ENCODE data around the gene MYCT1.

MYCT1 gene

DNA sequence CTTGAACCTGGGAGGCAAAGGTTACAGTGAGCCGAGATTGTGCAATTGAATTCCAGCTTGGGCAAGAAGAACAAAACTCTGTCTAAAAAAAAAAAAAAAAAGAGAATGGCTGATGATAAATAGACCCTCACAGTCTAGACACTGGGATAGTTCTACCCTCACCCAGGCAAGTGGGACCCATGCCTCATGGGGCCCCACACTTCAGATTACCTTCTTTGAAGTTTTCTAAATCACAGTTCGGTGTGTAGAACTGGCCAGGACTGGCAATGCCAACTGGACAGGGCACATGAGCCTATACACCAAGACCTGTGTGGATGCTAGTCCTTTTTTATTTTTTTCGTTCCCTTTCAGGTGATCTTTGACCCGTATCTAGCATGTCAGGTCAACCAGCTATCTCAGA is 28.6 kb downstream of the MYCT1 start:
- no peak for DNase-seq

DNA sequence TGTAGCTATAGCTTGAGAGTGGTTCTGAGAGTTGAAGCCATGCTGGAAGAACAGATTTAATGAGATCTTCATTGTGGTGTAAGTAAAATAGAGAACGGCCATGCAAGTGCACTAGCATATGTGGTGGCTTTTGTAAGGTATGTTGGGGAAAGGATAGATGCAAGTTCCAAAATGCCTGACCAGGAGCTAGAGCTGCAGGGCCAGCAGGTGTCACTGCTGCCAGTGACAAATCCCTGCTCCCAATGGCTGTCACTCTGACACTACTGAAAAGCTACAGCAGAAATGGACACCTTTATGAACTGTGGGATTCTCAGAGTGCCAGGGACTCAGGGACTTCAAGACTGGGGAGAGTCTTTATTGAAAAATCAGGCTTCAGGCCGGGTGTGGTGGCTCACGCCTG is 29.8 kb downstream of the MYCT1 start:
- no peak for DNase-seq

DNA sequence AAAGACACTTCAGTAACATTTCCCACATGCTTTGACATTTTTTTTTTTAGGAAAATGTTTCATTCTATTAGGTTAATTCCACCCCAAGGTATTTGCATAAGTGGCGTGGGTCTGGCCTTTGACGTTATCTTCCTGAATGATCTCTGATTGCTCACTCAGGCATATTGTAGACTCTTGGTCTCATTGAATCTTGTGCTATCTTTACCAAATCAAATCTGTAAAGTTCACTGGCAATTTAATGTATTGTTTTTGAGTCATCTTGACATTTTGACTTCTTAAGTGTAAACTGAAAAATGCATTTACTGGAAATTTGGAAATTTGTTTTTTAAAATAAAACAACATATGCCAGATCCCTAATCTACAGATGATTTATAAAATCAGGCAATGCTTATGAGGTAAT is 36.9 kb downstream of the MYCT1 start:
- DNase-seq: no peak

DNA sequence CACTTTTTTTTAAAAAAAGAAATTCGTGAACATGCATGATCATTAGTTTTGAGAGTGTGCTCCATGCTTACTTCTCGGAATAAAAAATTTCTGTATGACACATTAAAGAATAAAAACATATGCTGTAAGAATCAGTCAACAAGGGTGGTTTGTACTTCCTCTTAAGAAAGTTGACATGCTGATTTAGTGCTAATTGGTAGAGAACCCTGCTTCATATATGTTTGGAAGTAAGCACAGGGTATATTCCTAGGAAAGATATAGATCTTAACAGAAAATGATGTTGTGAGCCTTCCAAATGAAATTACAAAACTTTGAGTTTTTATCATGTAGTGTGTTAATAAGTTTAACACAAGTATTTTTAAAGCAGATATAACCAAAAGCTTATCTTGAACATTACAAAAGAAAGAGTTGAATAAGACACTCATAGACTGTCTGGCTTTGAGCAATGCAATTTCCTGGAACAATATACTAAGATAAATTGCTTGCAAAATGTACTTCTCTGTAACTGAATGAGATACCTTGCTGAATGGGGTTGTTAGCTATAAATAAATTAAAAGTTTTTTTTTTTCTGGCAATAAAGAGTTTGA is 39.1 kb downstream of the MYCT1 start:
- DNase-seq: no peak

DNA sequence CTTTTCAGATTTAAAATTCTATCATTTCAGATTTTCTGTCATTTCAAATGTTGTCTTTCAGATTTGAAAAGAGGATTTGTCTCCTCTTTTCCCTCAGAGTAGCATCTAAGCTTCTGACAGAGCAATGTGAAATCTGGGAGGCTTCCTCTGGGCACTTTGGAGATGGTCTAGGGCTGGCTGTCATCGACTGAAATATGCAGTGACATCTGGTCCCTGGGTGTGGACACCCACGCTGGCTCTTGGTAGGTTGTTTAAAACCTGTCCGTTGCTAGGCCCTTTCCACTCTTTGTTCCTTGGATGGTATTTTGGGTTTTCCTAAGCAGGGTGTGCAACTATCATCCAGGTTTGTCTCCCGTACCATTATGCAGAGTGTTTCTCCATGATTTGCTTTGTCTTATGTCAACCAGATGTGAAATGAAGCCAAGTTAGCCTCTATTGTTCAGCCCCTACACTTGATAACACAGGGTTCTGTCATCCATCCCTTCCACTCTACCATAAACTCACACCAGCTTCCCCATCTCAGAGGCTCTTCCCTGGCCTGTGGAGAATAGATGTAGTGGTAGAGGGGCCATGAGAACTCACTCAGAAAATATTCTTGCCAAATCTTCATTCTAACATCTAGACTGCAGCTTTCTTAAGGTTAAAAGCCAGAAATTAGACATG is 47.9 kb downstream of the MYCT1 start:
- no peak for DNase-seq

DNA sequence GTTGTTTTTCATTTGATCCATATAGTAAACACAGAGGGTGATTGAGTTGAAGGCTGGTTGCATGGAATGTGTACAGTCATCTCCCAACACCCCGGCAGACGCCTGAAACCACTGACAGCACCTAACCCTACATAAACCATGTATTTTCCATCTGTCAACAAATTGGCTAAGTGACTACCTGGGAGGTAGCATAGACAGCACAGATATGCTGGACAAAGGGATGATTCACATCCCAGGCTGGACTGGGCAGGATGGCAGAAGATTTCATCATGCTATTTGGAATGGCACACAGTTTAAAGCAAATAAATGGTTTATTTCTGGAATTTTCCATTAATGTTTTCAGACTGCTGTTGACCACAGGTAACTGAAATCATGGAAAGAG is 48.5 kb downstream of the MYCT1 start:
- no peak for DNase-seq

DNA sequence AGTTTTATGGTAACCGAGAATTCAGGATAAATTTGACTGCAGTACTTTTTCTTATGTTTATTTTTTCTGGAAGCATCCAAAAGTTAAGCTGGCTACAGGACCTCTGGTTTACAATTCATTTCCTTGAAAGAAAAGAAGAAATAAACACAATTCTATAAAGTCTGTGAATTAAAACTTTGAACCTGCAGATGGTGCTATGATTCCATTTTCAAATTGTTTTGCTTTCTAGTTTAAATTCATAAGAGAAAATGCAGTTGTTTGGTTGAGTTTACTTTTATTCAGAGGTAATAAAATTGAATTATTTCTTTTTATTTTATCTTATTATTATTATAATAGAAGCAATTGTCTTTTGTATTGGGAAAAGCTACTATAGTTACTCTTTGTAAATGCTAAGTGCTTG is 51.1 kb downstream of the MYCT1 start:
- DNase-seq: no peak

DNA sequence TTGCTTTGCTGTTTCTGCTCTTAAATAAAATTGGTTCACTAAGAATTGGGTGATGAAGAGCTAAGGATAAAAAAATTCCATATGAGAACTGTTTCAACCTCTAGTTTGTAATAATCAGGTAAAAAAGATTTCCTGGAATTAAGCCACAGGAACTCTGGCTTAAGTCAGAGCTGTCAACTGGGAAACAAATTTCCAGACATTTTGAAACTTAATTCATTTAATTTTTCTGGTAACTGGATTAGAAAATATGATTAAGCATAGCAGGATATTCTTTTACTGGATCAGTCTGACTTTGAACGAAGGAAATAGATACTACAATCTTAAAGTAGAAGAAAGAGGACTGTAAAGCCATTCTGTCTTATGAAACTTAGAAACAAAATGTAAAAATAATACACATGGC is 51.6 kb downstream of the MYCT1 start:
- DNase-seq: no peak

DNA sequence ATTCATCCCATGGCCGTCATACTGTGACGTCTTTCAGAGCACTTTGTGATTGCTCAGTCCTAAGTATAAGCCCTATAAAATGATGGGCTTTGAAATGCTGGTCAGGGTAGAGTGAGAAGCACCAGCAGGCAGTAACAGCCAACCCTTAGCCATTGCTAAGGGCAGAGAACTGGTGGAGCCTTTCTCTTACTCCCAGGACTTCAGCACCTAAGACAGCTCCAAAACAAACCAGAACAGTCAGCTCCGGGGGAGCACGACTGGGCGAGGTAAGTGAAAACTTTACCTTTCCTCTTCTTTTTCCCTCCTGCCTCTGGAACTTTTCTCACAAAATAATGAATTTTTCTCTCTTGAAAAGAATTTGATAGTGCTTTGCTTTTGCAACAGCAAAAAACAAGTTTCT is 53.0 kb downstream of the MYCT1 start, which contains the start of gene VIP:
VIP (plus strand) TSS at position 104 of the 400 bp plus-strand sequence. CDS start 1,381 bp downstream, outside the sequence.
- DNase-seq: no peak

DNA sequence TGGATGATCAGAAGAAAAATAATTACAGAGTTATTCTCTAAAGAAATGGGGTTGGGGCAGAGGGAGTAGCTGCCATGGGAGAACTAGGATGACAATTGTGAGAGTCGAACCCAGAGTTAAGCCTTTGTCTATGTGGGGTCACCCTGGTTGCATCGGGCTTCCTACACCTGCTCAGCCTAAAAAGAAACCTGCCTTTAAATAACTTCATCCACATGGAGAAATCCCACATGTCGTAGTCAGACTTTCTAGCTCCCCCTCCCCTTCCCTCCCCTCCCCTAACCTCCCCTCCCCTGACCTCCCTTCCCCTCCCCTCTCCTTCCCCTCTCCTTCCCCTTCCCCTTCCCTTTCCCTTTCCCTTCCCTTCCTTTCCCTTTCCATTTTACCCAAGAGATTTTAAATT is 67.6 kb downstream of the MYCT1 start:
- no peak for DNase-seq

DNA sequence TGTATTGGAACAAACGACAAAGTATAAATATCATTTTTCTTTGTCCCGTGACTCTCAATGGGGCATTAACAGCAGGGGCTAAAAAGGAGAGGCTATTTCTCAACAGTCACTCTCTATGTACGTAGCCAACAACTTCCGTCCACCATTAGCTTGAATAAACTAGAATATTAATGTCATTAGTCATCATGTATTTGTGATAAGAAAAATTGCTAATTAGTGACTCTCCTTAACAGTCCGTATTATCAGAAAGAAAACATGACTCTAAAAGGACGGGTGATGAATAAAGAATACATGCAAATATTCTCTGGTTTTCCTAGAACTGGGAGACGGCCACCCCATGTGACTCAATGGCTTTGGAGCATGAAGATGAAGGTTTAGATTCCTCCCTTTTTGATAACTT is 71.5 kb downstream of the MYCT1 start:
- no peak for DNase-seq

DNA sequence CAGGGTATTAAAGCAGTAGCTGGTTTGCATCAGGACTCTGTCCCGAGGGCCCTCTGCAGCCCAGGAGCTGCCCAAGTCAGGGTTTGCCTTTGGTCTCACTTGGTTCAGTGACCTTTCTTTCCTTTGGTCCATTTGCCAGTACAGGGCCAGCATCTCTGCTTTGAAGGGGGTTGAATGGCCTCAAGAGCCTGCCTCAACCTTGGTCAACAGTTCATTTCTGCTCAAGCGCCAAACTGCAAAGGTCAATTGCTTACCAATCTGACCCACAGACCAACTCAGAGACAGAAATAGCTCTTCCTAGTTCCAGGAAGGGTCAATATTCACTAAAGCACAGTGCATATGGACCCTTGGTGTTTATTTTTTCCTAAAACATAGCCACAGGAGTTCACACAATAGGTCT is 72.3 kb downstream of the MYCT1 start:
- no peak for DNase-seq

DNA sequence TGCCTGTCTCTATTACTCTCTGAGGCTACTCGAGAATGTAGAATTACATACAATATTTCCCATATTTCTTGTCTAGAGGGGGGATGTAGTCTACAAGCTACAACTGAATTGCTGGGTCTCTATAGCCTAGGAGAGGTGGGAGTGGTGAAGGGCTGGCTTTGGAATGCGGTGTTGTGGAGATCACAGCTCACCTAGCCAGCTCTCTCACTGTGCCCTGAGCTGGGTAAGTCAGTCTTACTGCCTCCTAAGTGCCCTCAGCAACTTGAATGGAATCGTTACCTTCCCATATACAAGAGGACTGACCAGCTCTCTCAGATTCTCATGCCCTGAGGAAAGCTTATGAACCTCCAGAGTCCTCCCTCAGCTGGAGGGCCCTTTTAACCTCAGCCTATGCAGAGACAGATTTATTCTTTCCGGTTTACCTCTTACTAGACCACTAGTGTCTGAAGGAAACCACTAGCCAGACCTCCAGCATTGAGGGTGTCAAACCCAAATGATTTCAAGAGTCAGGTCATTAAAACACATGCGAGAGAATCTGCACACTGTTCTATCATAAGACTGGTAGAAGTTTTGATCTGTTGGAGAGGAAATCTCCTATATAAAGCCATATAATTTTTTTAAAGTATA is 73.5 kb downstream of the MYCT1 start:
- no peak for DNase-seq
